ENCODE measurements around the gene FIGN. TPM values are rescaled to one million over a fixed set of nuclear protein-coding genes. Genes with fewer than 3 reads are reported as not detected.

Gene FIGN
- total RNA-seq, 1 experiment from 2014 or later = not detected

- intact Hi-C loops (cut with micrococcal nuclease) = no loop called here
- DNase-seq (ENCODE audit: low read depth, low spot score) = no peak
- no peak overlapping the region for H3K27ac ChIP-seq (ENCODE audit: low read depth, low read length)
- no peak for ATAC-seq
- no peak overlapping the region for H3K4me3 ChIP-seq (replicated peaks in 1 of 2; ENCODE audit: low read depth in 1 of 2, low read length in 2 of 2)
- ChIA-PET CTCF (no interaction called here), POLR2A (no interaction called here), RAD21 (ENCODE audit: low non-redundant PET in 1 of 2, low total read pairs in 2 of 2, uncharacterized antibody in 2 of 2, unreplicated experiment in 2 of 2) (no interaction called here)
- H3K27me3 ChIP-seq (ENCODE audit: insufficient read depth, low read length) = peaks cover 55% of the 10 kb centered on the region
- no peaks in the 10 kb centered on the region for H3K79me2 ChIP-seq (ENCODE audit: insufficient read depth, low read length)
- H3K36me3 ChIP-seq (ENCODE audit: control insufficient read depth in 1 of 2, insufficient read depth in 2 of 2, low read length in 2 of 2) = no peaks in the 10 kb centered on the region
- no peak overlapping the region for H3K4me2 ChIP-seq (ENCODE audit: low read length)
- H3K9me3 ChIP-seq (ENCODE audit: control insufficient read depth in 1 of 2, insufficient read depth in 1 of 2, low read depth in 1 of 2, low read length in 2 of 2) = no peaks in the 10 kb centered on the region
- TF ChIP-seq ELF1 (IDR thresholded peaks at IDR 0.05; ENCODE audit: borderline replicate concordance, low read depth) = no peak
- H3K4me1 ChIP-seq (ENCODE audit: control insufficient read depth in 1 of 2, insufficient read depth in 2 of 2, low read length in 2 of 2) = no peaks in the 10 kb centered on the region
- no peaks in the 10 kb centered on the region for H3K9me2 ChIP-seq (ENCODE audit: insufficient read depth)
- no peak overlapping the region for H3K9ac ChIP-seq (ENCODE audit: low read length)
- BruUV-seq (replicated peaks) = no TSS peak
- H2AFZ ChIP-seq (ENCODE audit: low read depth, low read length, poor library complexity, severe bottlenecking) = no peak overlapping the region
- no peaks in the 10 kb centered on the region for H4K20me1 ChIP-seq (ENCODE audit: insufficient read depth)
Measured at GRCh38 chr2:163731735-163732134, 4.1 kb downstream of the FIGN start.

GRCh38 chr2:163730556-163730955, 5.3 kb downstream of the FIGN start:
- RAD21 ChIA-PET (ENCODE audit: low non-redundant PET in 1 of 2, low total read pairs in 2 of 2, uncharacterized antibody in 2 of 2, unreplicated experiment in 2 of 2) = no interaction called here
- Histone ChIP-seq H2AFZ (ENCODE audit: low read depth, low read length, poor library complexity, severe bottlenecking) (no peak overlapping the region), H3K9me3 (ENCODE audit: control insufficient read depth in 1 of 2, insufficient read depth in 1 of 2, low read depth in 1 of 2, low read length in 2 of 2) (no peaks in the 10 kb centered on the region), H3K4me1 (ENCODE audit: control insufficient read depth in 1 of 2, insufficient read depth in 2 of 2, low read length in 2 of 2) (no peaks in the 10 kb centered on the region), H4K20me1 (ENCODE audit: insufficient read depth) (no peaks in the 10 kb centered on the region; the same call in 1 of the 2 replicates), H3K4me2 (ENCODE audit: low read length) (no peak overlapping the region), H3K79me2 (ENCODE audit: insufficient read depth, low read length) (no peaks in the 10 kb centered on the region), H3K9ac (ENCODE audit: low read length) (no peak overlapping the region), H3K27ac (ENCODE audit: low read depth, low read length) (no peak overlapping the region), H3K36me3 (ENCODE audit: control insufficient read depth in 1 of 2, insufficient read depth in 2 of 2, low read length in 2 of 2) (no peaks in the 10 kb centered on the region), H3K9me2 (ENCODE audit: insufficient read depth) (no peaks in the 10 kb centered on the region), H3K27me3 (ENCODE audit: insufficient read depth, low read length) (peaks cover 58% of the 10 kb centered on the region), H3K4me3 (replicated peaks in 1 of 2; ENCODE audit: low read depth in 1 of 2, low read length in 2 of 2) (no peak overlapping the region)
- CTCF ChIA-PET = no interaction called here
- POLR2A ChIA-PET = no interaction called here
- no peak for DNase-seq (ENCODE audit: low read depth, low spot score)
- intact Hi-C loops (cut with micrococcal nuclease) = no loop called here
- no peak for ATAC-seq
- BruUV-seq (replicated peaks) = no TSS peak
- TF ChIP-seq SP1 (IDR thresholded peaks at IDR 0.05; ENCODE audit: low read depth) (no peak), JUND (IDR thresholded peaks at IDR 0.05) (no peak), MAX (IDR thresholded peaks at IDR 0.05) (no peak), EZH2 (IDR thresholded peaks at IDR 0.05) (no peak), SIN3A (IDR thresholded peaks at IDR 0.05; ENCODE audit: low read depth) (no peak), CBX3 (IDR thresholded peaks at IDR 0.05; ENCODE audit: low read depth) (no peak), ZFX (IDR thresholded peaks at IDR 0.05) (no peak), ZNF274 (IDR thresholded peaks at IDR 0.05; ENCODE audit: low read depth, low read length) (no peak), EGR1 (IDR thresholded peaks at IDR 0.05; ENCODE audit: low read depth) (no peak), TCF7L2 (IDR thresholded peaks at IDR 0.05; ENCODE audit: borderline replicate concordance, extremely low read depth, insufficient read depth, insufficient read length) (no peak), ELF1 (IDR thresholded peaks at IDR 0.05; ENCODE audit: borderline replicate concordance, low read depth) (no peak), ZBTB33 (IDR thresholded peaks at IDR 0.05; ENCODE audit: extremely low read depth, insufficient replicate concordance, low read length) (no peak)
- TF ChIP-seq, protein P1, sequence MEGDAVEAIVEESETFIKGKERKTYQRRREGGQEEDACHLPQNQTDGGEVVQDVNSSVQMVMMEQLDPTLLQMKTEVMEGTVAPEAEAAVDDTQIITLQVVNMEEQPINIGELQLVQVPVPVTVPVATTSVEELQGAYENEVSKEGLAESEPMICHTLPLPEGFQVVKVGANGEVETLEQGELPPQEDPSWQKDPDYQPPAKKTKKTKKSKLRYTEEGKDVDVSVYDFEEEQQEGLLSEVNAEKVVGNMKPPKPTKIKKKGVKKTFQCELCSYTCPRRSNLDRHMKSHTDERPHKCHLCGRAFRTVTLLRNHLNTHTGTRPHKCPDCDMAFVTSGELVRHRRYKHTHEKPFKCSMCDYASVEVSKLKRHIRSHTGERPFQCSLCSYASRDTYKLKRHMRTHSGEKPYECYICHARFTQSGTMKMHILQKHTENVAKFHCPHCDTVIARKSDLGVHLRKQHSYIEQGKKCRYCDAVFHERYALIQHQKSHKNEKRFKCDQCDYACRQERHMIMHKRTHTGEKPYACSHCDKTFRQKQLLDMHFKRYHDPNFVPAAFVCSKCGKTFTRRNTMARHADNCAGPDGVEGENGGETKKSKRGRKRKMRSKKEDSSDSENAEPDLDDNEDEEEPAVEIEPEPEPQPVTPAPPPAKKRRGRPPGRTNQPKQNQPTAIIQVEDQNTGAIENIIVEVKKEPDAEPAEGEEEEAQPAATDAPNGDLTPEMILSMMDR (IDR thresholded peaks at IDR 0.05 in 2 of 3, conservative IDR thresholded peaks at IDR 0.05 in 1 of 3; ENCODE audit: borderline replicate concordance in 1 of 3, insufficient read depth in 1 of 3, low read depth in 2 of 3, low read length in 2 of 3) = no peak
- TF ChIP-seq, protein P2, sequence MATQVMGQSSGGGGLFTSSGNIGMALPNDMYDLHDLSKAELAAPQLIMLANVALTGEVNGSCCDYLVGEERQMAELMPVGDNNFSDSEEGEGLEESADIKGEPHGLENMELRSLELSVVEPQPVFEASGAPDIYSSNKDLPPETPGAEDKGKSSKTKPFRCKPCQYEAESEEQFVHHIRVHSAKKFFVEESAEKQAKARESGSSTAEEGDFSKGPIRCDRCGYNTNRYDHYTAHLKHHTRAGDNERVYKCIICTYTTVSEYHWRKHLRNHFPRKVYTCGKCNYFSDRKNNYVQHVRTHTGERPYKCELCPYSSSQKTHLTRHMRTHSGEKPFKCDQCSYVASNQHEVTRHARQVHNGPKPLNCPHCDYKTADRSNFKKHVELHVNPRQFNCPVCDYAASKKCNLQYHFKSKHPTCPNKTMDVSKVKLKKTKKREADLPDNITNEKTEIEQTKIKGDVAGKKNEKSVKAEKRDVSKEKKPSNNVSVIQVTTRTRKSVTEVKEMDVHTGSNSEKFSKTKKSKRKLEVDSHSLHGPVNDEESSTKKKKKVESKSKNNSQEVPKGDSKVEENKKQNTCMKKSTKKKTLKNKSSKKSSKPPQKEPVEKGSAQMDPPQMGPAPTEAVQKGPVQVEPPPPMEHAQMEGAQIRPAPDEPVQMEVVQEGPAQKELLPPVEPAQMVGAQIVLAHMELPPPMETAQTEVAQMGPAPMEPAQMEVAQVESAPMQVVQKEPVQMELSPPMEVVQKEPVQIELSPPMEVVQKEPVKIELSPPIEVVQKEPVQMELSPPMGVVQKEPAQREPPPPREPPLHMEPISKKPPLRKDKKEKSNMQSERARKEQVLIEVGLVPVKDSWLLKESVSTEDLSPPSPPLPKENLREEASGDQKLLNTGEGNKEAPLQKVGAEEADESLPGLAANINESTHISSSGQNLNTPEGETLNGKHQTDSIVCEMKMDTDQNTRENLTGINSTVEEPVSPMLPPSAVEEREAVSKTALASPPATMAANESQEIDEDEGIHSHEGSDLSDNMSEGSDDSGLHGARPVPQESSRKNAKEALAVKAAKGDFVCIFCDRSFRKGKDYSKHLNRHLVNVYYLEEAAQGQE (IDR thresholded peaks at IDR 0.05; ENCODE audit: low read depth) = no peak

Measured in HCT116 (cell line).